Hematopoietic multipotent progenitor cell treated with erythropoietin and hydrocortisone succinate and interleukin-3 and kit ligand, for 15 days (in vitro differentiated cells): ENCODE measurements around the gene DLG2.

Experiments used
- DNase-seq: peaks from one replicate; pipeline ENCODE4 v3.0.0-alpha.2; 2015; ENCODE audit warnings: low spot score

DLG2 gene

GRCh38 chr11:83521647-83522596, 2105.2 kb downstream of the DLG2 start:
- no peak for DNase-seq

- no peak for DNase-seq
Observed at GRCh38 chr11:83520849-83521248, 2106.3 kb downstream of the DLG2 start.

GRCh38 chr11:83511646-83512045, 2115.5 kb downstream of the DLG2 start:
- DNase-seq = no peak

- DNase-seq = no peak
Observed at GRCh38 chr11:83510530-83511460, 2116.3 kb downstream of the DLG2 start.

GRCh38 chr11:83508804-83509203, 2118.3 kb downstream of the DLG2 start:
- DNase-seq = no peak

- no peak for DNase-seq
Observed at GRCh38 chr11:83502041-83502440, 2125.1 kb downstream of the DLG2 start.

GRCh38 chr11:83493917-83494316, 2133.2 kb downstream of the DLG2 start:
- no peak for DNase-seq

GRCh38 chr11:83493034-83493433, 2134.1 kb downstream of the DLG2 start:
- DNase-seq = no peak

GRCh38 chr11:83483808-83484207, 2143.3 kb downstream of the DLG2 start:
- no peak for DNase-seq

GRCh38 chr11:83480811-83481210, 2146.3 kb downstream of the DLG2 start:
- no peak for DNase-seq

- DNase-seq = no peak
Observed at GRCh38 chr11:83480251-83480650, 2146.9 kb downstream of the DLG2 start.

GRCh38 chr11:83477772-83478171, 2149.4 kb downstream of the DLG2 start:
- no peak for DNase-seq

- no peak for DNase-seq
Observed at GRCh38 chr11:83475760-83476159, 2151.4 kb downstream of the DLG2 start.

GRCh38 chr11:83473743-83474142, 2153.4 kb downstream of the DLG2 start:
- DNase-seq = no peak

- no peak for DNase-seq
Observed at GRCh38 chr11:83472806-83473205, 2154.3 kb downstream of the DLG2 start.

- no peak for DNase-seq
Observed at GRCh38 chr11:83471831-83472727, 2155.1 kb downstream of the DLG2 start.

- DNase-seq = no peak
Observed at GRCh38 chr11:83467837-83468236, 2159.3 kb downstream of the DLG2 start.

GRCh38 chr11:83464160-83464944, 2162.8 kb downstream of the DLG2 start:
- DNase-seq = no peak

GRCh38 chr11:83459798-83460197, 2167.3 kb downstream of the DLG2 start:
- no peak for DNase-seq

GRCh38 chr11:83456566-83456965, 2170.6 kb downstream of the DLG2 start:
- DNase-seq = no peak

- no peak for DNase-seq
Observed at GRCh38 chr11:83456075-83456474, 2171.1 kb downstream of the DLG2 start.
